SK-MEL-5 (cell line): ENCODE measurements around the gene CRBN. TPM values are rescaled to one million over a fixed set of nuclear protein-coding genes. Genes with fewer than 3 reads are reported as not detected.
A peak's percentile ranks its signal among the peaks of the same experiment; 100 is the strongest.

Experiments
- DNase-seq: peaks from one replicate; pipeline ENCODE4 v3.0.0-alpha.2; 2016; ENCODE audit warnings: low read depth, low spot score
- in situ Hi-C: cut with HindIII; loops from 2 replicates; pipeline ENCODE4 v1.10.0; 2016; ENCODE audit warnings: low sequenced_read_pairs, high pct_unique_total_duplicates, low pct_unique_long_range_greater_than_20kb
- polyA plus RNA-seq, 2 experiments: library from polyadenylated mRNA; depleted of rRNA; stranded (reverse); fragments of >200 nt; gene quantifications; 2 replicates each; pipeline ENCODE4 v1.2.3, GENCODE V29; 2015
- total RNA-seq: library from RNA; depleted of rRNA; stranded (reverse); fragments of >200 nt; shearing (Covaris generic); gene quantifications from 2 replicates; pipeline ENCODE4 v1.2.3, GENCODE V29; 2014; rRNA removed

Gene CRBN
- 42.3 and 55.9 TPM in 2 replicates for total RNA-seq
- 19.6 and 20.7 TPM in 2 replicates for polyA plus RNA-seq (2015; cell fraction: cytosol; rRNA removed)
- polyA plus RNA-seq (2015; cell fraction: nucleus; rRNA removed), result 79.2 and 136 TPM in 2 replicates

DNA sequence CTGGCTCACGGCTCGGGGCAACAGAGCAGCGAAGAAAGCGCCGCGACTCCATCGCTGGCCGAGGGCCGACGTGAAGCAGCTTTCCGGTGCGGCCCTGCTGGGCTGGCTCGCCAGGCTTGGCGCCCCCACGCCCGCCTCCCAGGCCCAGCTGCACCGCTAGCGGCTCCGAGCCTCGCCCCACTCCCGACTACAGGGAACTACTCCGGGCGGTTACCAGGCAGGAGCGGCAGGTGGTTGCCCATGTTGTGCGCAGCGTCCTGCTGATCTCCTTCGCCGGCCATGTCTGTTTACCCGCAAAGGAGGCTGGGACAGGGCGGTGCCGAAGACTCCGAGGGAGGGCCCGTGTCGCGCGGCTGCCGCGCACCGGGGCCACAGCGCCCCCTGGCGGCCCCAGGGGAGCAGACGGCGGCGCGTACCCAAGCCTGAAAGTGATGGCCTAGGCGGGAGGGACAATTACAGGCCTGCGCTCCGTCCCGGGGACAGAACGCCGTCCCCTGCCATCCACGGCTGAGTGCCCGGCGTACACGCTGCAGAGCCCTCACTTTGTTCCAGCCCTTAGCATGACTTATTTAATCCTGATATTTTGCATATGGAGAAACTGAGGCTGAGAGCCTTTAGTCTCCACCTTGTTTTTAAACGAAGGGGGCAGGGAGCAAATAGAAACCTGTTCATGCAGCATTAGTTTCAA is at the start of gene CRBN:
TSS of gene CRBN (minus strand) at position 285 of the 688 bp plus-strand sequence. CDS start at position 281, 4 bp downstream.
- in situ Hi-C loops, result no loop called here
- DNase-seq, result peak; percentile 83

DNA sequence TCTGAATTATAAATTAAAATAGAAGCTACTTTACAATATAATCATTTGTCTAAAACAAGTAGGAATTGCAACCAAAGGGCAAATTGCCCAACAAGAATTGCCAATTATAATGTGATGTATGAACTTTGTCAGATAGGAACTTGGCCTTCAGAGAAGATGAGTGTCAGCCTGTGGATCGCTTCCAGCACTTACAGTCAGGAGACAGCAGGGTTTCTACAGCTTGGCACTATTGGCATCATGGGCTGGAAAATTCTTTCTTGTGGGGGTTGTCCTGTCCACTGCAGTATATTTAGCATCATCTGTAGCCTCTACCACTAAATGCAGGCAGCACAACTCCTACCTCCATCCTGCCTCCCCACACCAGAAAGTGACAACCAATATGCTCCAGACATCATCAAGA is 48.1 kb upstream of the CRBN start:
- in situ Hi-C loops, result no loop called here

DNA sequence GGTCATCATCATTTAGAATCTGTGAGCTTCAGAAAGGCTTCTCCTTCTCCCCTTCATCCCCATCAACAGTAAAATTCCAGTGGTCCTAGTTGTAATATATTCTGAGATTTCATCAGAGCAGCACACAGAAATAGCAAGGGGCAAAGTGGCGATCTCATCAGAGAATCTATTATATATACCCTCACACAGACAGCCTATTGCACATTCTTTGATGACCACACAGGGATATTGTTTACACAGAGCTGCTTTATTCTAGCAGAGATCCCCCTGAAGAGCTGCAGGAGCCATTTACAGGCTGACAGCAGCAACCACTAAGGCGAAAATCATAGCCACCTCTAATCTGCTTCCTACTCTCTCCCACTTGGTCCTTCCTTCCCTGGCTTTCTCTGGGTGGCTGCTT is 42.0 kb upstream of the CRBN start:
- DNase-seq, result no peak
- in situ Hi-C loops, result no loop called here

More for the DNA sequence above, 48.1 kb upstream of the CRBN start:
- DNase-seq, result no peak

DNA sequence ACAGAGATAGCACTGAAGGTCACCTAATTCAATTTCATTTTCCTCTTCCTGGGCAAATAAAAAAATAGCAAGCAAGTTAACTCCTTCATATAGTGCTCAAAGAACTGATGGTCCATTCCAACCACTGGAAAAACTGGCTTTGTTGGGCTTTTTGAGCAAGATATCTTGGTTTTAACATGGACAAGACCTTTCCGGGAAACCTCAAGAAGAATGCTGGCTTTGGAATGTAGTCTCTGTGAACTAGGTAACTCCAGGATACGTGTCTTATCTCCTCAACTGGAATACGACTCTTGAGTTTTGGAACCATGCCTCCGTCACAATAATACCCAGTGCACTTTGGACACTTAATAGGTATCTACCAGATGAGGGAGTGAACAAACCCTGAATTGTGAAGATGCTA is 36.9 kb upstream of the CRBN start:
- DNase-seq, result no peak
- in situ Hi-C loops, result no loop called here

DNA sequence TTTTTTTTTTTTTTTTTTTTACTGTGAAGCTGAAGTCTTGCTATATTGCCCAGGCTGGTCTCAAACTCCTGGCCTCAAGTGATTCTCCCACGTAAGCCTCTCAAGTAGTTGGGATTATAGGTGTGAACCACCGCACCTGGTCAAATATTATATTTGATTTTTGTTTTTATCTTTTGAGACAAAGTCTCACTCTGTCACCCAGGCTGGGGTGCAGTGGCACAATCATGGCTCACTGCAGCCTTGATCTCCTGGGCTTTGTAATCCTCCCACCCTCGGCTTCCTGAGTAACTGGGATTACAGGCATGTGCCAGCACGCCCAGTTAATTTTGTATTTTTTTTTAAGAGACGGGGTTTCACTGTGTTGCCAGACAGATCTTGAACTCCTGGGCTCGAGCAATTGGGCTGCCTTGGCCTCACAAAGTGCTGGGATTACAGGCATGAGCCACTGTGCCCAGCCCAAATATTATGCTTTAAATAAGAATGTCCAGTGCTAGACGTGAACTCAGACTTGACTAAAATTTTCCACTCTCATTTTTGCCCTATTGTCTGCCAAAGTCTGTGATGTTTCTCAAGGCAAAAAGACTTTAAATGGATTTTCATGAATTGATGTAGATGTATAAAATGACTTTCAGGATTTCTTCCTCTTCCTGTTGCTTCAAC is 33.4 kb upstream of the CRBN start:
- in situ Hi-C loops, result no loop called here
- DNase-seq, result no peak

DNA sequence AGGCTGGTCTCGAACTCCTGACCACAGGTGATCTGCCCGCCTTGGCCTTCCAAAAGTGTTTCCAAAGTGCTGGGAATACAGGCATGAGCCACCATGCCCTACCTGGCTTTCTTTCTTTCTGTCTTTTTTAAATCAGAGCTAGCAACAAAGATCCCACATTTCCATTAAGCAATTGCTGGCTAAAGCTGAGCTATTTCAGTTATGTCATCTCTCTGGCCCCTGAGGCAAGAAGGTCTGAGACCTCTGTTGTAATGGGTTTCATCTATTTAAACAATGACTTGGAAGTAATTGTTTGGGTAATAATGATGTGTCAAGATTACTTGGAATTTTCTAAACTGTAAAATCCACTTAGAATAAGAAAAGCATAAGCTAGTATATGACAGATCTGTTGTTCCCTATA is 30.2 kb upstream of the CRBN start:
- in situ Hi-C loops, result no loop called here
- no peak for DNase-seq

DNA sequence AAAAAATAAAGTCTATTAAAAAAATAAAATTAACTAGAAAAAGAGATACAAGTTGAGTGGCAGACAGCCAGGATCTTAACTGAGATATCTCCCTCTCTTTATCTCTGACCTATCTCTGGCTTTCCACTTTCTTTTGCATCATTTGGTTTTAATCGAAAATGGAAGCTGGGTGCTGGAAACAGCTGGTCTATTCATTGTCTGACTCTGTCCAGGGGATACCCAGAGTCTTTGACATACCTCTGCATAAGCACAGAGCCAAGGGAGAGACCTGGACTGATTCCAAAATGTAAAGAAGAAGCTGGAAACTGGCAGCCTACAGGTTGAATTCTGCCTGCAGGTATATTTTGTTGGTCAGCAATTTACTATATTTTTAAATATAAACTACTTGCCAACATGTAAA is 29.6 kb upstream of the CRBN start:
- in situ Hi-C loops, result no loop called here
- no peak for DNase-seq

DNA sequence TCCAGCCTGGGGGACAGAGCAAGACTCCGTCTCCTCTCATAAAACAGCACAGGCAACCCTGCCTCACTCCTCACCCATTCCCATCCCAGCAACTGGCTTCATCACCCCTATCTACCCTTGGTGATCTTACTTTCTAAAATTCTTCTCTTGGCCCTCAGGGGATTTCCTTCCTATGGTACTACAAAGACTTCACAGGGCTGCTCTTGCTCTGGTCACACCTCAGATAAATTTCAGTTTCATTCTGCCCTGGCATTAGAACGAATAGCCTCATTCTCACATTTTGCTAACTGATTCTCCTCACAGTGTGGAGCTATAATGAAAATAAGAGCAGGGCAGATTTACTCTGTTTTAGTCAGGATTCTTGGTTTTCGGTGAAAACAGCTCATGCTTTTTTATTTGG is 22.1 kb upstream of the CRBN start:
- no peak for DNase-seq
- in situ Hi-C loops, result no loop called here

DNA sequence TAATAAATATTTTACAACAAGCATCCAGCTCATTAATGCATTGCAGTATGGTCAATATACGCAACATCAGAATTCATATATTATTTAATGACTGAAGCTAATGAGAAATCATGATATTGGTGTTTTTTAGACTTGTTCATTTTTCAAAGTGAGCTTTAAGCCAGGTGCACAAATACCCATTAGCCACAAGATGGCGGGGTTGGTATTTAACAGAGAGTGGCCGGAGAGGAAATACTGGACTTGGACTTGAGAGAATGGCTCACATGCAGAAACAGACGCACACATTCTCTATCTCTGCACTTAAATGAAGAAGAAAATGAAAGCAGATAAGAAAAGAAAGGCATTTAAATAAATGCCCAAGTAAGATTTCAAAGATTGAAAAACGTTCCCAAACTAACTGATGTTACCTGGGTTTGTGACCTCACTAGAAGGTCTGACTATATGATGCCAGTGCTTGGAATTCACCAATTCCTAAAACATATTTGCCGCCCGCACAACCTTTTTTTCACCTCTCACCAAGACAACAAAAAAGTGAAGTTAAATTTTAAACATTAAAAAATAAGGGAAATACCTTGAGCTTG is 21.2 kb upstream of the CRBN start:
- in situ Hi-C loops, result no loop called here

DNA sequence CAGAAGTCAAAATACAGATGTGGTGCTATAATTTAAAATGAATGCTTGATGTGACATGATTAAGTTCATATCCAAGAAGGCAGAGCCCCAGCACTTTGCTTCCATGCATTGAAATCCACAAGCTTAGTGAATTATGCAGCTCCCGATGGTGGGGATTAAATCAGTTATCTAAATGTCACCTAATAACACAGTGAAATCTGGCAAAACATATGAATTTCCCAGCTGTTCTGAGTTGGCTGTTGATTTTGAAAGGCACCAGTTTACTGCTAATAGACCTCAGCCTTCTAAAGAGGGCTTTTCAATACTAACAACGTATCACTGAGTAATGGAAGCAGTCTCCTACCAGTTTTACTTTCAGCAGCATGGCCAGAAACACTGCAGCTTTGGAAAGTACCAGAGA is 19.8 kb upstream of the CRBN start:
- DNase-seq, result no peak
- in situ Hi-C loops, result no loop called here

More for the DNA sequence above, 21.2 kb upstream of the CRBN start:
- peak; percentile 77 for DNase-seq

DNA sequence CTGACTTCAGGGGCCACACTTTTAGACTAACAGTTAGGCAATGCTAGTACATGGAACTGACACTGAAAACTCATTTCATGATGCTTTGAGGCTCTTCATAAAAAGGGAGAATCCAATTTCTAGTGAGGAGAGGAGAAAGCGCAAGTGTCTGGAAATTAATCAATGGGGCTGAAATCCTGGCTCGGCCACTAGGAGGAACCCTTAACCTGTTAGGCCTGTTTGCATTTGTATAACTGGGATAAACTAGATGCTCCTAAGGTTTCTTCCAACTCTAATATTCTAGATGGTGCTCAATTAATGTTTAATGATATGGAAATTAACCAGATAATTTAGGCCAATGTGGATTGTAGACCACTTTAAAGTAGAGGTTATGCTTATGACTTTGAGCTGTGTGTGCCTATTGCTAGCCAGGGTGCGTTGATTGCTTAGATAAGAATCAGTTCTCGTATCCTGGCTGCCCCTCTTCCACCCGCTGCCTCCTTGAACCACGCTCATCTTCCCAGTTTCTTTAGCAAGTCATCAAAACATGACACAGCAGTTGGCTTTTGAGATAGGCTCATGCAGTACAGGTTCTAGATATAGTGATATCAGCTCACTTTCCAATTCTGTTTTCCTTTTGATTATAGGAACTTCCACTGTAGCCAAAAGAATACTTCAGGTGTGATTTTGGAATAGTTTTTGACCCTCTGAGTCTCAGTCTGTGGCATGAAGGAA is 16.8 kb upstream of the CRBN start:
- peak; percentile 45 for DNase-seq

DNA sequence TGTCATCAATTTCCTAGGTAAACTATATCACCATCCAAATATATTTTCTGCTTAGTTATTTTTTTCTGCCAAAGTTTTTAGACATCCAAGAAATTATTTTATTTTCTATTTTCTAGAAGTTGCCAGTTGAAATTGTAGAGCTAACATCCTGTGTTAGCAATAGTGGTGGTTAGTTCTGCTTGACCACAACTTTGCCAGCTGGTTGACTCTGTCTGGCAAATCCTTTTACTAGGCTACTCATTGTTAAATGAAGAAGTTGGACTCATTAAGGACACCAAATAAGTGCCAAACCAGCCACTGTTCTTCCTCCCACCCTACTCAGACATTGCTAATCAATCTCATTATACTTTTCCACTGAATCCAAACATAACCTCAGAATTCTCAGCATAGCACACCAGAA is 15.4 kb upstream of the CRBN start:
- DNase-seq, result no peak
- in situ Hi-C loops, result no loop called here

More for the DNA sequence above, 16.8 kb upstream of the CRBN start:
- in situ Hi-C loops, result no loop called here

DNA sequence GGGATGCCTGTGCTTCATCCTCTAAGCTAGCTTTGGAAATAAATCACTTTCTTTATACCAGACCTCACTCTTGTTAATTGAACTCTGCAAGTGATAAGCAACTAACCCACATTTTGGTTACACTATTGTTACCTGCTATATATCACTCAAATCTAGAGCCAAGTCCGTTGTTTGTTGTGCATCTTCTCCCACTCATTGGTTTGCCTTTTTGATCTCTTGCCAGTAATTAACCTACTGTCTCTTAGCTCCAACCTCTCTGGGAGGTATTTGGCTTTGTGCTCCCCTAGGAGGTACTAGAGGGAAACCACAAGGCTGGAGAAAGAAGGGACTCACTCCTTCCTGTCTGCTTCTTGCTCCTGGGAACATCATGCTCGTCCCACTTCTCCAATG is 12.8 kb upstream of the CRBN start:
- DNase-seq, result no peak
- in situ Hi-C loops, result no loop called here

DNA sequence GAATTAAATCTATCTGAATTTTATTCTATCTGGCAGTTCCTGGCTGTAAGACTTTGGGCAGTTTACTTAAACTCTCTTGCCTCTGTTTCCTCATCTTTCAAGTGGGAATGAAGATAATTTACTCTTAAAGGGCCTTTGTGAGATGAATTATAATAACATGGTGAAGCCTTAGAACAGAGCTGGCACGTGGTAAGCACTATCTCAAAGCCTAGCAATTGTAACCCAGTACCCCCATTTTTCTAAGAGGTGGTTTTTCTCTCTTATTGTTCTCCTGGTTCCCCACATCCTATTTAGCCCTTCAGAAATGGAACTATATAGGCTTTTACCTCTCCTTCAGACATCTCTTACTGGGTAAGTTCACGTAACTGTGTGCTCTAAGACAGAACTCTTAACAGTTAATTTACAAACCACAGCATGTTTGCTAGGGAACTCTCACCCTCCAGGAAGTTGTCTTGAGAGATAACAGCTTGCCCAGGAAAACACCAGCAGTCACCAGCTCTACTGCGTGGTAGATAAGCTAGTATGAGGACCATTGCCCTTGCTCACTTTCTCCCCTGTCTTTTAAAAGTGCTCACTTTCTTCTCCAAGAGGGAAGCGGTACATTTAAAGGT is 12.3 kb upstream of the CRBN start:
- in situ Hi-C loops, result no loop called here

DNA sequence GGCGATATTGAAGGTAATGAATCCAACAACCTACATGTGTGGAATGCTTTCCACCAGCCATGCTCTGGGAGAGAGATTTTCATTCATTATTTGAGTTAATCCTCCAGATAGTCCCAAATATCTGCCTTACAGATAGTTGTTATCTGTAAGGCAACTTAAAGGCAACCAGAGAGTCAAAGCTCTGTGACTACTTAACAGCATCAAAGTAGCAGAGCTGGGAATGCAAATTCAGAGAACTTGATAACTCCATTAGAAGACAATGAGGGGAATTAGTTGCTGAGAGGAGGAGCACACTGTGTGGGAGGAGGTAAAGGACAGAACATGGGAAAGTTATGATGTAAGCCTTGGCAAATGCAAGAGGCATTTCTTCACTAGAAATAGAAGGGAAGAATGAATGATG is 10.5 kb upstream of the CRBN start:
- in situ Hi-C loops, result no loop called here

More for the DNA sequence above, 12.3 kb upstream of the CRBN start:
- DNase-seq, result no peak

DNA sequence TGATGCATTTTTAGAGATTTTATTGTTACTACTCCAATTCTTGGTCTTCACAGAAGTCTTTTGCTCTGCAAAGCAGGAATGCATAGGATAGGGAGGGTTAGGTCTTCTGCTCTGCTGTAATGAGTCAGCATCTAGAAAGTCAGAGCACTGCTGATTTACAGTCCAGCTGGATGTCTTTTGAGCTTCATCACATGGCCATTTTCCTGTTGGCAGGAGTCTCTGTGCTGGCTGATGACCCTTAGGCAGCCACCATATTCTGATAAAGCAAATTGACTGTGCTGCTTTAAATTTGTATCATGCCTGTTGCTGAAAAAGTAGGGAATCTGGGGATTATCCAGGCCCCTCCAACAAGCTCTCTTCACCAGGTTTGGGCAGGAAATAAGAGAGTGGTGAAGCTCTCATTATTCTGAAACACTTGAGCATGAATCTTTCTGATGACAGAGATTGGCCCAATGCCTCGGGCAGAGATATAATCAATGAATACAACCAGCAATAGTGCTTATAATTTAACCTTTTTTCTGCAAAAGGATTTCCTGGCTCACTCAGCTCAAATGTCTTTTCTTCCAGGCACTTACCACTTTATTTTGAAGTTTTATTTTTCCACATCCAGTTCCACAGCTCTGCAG is 9.7 kb upstream of the CRBN start:
- in situ Hi-C loops, result no loop called here

More for the DNA sequence above, 10.5 kb upstream of the CRBN start:
- no peak for DNase-seq

DNA sequence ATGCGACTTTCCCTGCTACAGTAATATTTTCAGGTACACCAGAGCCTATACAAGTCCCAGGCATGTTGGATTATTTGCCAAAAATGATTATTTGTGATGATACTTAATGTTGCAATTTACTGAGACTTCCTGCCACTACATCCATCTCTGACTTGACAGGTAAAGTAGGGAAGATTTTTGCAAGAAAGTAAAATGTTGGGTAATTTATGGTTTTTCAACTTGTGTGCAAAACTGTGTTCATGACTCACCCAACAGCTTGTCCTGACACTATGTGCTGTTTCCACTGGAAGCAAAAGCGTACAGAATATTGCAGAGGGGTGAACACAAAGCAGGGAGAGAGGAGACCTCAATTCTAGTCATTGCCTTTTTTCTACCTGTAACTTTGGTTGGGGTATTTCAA is 5.4 kb upstream of the CRBN start:
- DNase-seq, result no peak
- in situ Hi-C loops, result no loop called here

More for the DNA sequence above, 9.7 kb upstream of the CRBN start:
- no peak for DNase-seq
